IMR-90 (cell line): ENCODE results near the gene CABYR. TPM values are rescaled to one million over a fixed set of nuclear protein-coding genes. Genes with fewer than 3 reads are reported as not detected.

Experiments
- ATAC-seq: fragments of 200-7000 bp; cut with Tn5 transposase; 2 replicates; pipeline ENCODE4 v1.9.1; 2020; ENCODE audit warnings: low read depth, mild to moderate bottlenecking, moderate library complexity
- BruUV-seq: library from RNA; stranded (reverse); fragments of 400-500 nt; replicated peaks from 2 replicates; lab custom pipeline; 2021; lab: Mats Ljungman, UMichigan
- CTCF ChIA-PET: fragments of 300-600 bp; formaldehyde crosslinking; extraction: SDS; loops from one replicate; lab custom pipeline; 2021; ENCODE audit warnings: antibody characterized with exemption; lab: Yijun Ruan, JAX
- POLR2A ChIA-PET: fragments of 300-600 bp; sonication (Branson Sonifier 250); formaldehyde crosslinking; loops from one replicate; lab custom pipeline; 2022; ENCODE audit warnings: antibody characterized with exemption; ENCODE audit not compliant: unreplicated experiment; lab: Charles Lee
- DNase-seq: peaks from one replicate; pipeline ENCODE4 v3.0.0; 2013
- H2AFZ ChIP-seq: replicated peaks from 2 replicates; pipeline ENCODE3; 2013; ENCODE audit warnings: low read length, mild to moderate bottlenecking; ENCODE audit not compliant: poor library complexity
- H2AK5ac ChIP-seq: 2 replicates; pipeline ENCODE4 v1.6.1; 2013; ENCODE audit warnings: low read depth, low read length, inconsistent platforms
- H2AK9ac ChIP-seq: replicated peaks from 2 replicates; pipeline ENCODE3; 2013; ENCODE audit warnings: mild to moderate bottlenecking, low read depth, low read length, moderate library complexity; ENCODE audit not compliant: poor library complexity
- H2BK120ac ChIP-seq: 2 replicates; pipeline ENCODE4 v1.6.1; 2013; ENCODE audit warnings: low read depth, low read length, inconsistent platforms
- H2BK15ac ChIP-seq: 3 replicates; pipeline ENCODE4 v1.6.1; 2013; ENCODE audit warnings: low read depth, low read length, inconsistent platforms
- H2BK20ac ChIP-seq: 2 replicates; pipeline ENCODE4 v1.6.1; 2013; ENCODE audit warnings: low read depth, mild to moderate bottlenecking, inconsistent platforms, low read length, moderate library complexity
- H2BK5ac ChIP-seq: 2 replicates; pipeline ENCODE4 v1.6.1; 2013; ENCODE audit warnings: mild to moderate bottlenecking, low read depth, low read length, inconsistent platforms; ENCODE audit not compliant: poor library complexity, severe bottlenecking
- H3K14ac ChIP-seq: replicated peaks from 2 replicates; pipeline ENCODE4 v1.6.1; 2013; ENCODE audit warnings: low read depth, low read length, inconsistent platforms
- H3K18ac ChIP-seq: 2 replicates; pipeline ENCODE4 v1.6.1; 2013; ENCODE audit warnings: low read depth, low read length, control low read depth
- H3K23ac ChIP-seq: 2 replicates; pipeline ENCODE4 v1.6.1; 2013; ENCODE audit warnings: low read depth, low read length, inconsistent platforms
- H3K27ac ChIP-seq: 2 replicates; pipeline ENCODE4 v1.5.1; 2013; ENCODE audit warnings: mild to moderate bottlenecking, control low read depth, low read length; ENCODE audit not compliant: insufficient read depth
- H3K27me3 ChIP-seq: 2 replicates; pipeline ENCODE4 v1.6.1; 2013; ENCODE audit warnings: low read length; ENCODE audit not compliant: control insufficient read depth, insufficient read depth
- H3K36me3 ChIP-seq: 2 replicates; pipeline ENCODE4 v1.6.1; 2013; ENCODE audit warnings: low read length, mixed read lengths; ENCODE audit not compliant: control insufficient read depth, insufficient read depth
- H3K4ac ChIP-seq: 2 replicates; pipeline ENCODE4 v1.6.1; 2013; ENCODE audit warnings: low read depth, low read length, inconsistent platforms
- H3K4me1 ChIP-seq: 2 replicates; pipeline ENCODE4 v1.6.1; 2013; ENCODE audit warnings: low read length, mixed read lengths; ENCODE audit not compliant: control insufficient read depth, insufficient read depth
- H3K4me2 ChIP-seq: 2 replicates; pipeline ENCODE4 v1.6.1; 2013; ENCODE audit warnings: low read depth, mild to moderate bottlenecking, control low read depth, low read length, moderate library complexity
- H3K4me3 ChIP-seq: 2 replicates; pipeline ENCODE4 v1.5.1; 2013; ENCODE audit warnings: low read depth, mild to moderate bottlenecking, control low read depth, low read length, moderate library complexity; ENCODE audit not compliant: insufficient read depth
- H3K56ac ChIP-seq: 2 replicates; pipeline ENCODE4 v1.6.1; 2013; ENCODE audit warnings: low read length, inconsistent platforms; ENCODE audit not compliant: insufficient read depth; ENCODE audit errors: extremely low read depth
- H3K79me1 ChIP-seq, 2 experiments: 2 replicates each; pipeline ENCODE4 v1.6.1; 2013; ENCODE audit warnings: low read length in 2 of 2, inconsistent platforms in 1 of 2, low read depth in 1 of 2
- H3K9ac ChIP-seq: 2 replicates; pipeline ENCODE4 v1.6.1; 2013; ENCODE audit warnings: low read depth, low read length, control low read depth
- H3K9me1 ChIP-seq: 2 replicates; pipeline ENCODE4 v1.6.1; 2013; ENCODE audit warnings: low read length, inconsistent platforms; ENCODE audit not compliant: insufficient read depth
- H3K9me3 ChIP-seq: 2 replicates; pipeline ENCODE4 v1.6.1; 2013; ENCODE audit warnings: low read length; ENCODE audit not compliant: control insufficient read depth, insufficient read depth
- H4K20me1 ChIP-seq: 2 replicates; pipeline ENCODE4 v1.6.1; 2013; ENCODE audit warnings: low read length, inconsistent platforms; ENCODE audit not compliant: insufficient read depth
- H4K5ac ChIP-seq: 2 replicates; pipeline ENCODE4 v1.6.1; 2013; ENCODE audit warnings: mild to moderate bottlenecking, low read depth, low read length, control low read depth
- H4K8ac ChIP-seq, 2 experiments: 2 replicates each; pipeline ENCODE4 v1.6.1; 2013; ENCODE audit warnings: low read depth in 2 of 2, low read length in 2 of 2, control low read depth in 1 of 2, inconsistent platforms in 1 of 2
- H4K91ac ChIP-seq: 2 replicates; pipeline ENCODE4 v1.6.1; 2013; ENCODE audit warnings: low read depth, low read length, inconsistent platforms; ENCODE audit not compliant: insufficient read depth
- CEBPB ChIP-seq: IDR thresholded peaks from 2 replicates; pipeline ENCODE4 v1.6.1; 2012; ENCODE audit warnings: low read depth, low read length, improper control_type of control experiment
- CHD1 ChIP-seq: IDR thresholded peaks from 2 replicates; pipeline ENCODE4 v1.6.1; 2012; ENCODE audit warnings: low read depth, low read length, improper control_type of control experiment
- WGBS, 2 experiments: methylation state at CpG; one replicate each; pipeline versions ENCODE4 v1.1.5 to v1.1.7; 2013; ENCODE audit warnings: missing lambda C conversion rate in 2 of 2; ENCODE audit not compliant: insufficient read length in 1 of 2; ENCODE audit errors: extremely low coverage in 2 of 2; 5-methylcytosine and 5-hydroxymethylcytosine counted together
- dilution Hi-C: fragments of 300-500 bp; cut with HindIII; formaldehyde crosslinking; loops from one replicate; pipeline ENCODE4 v1.14.3; 2018; ENCODE audit warnings: low sequenced_read_pairs; ENCODE audit not compliant: unreplicated experiment
- in situ Hi-C: fragments of 300-500 bp; cut with MboI; formaldehyde crosslinking; loops from 3 replicates; pipeline ENCODE4 v1.14.3; 2019; ENCODE audit warnings: low sequenced_read_pairs, inconsistent platforms, mixed read lengths
- intact Hi-C: fragments of 100-400 bp; cut with micrococcal nuclease; formaldehyde crosslinking; loops from 2 replicates; pipeline ENCODE4 v1.10.0; 2022
- polyA plus RNA-seq, 3 experiments: library from polyadenylated mRNA; depleted of rRNA; stranded (reverse); fragments of >200 nt; gene quantifications; 2 replicates each; pipeline ENCODE4 v1.2.3, GENCODE V29; 2012; ENCODE audit warnings: low replicate concordance in 1 of 3
- total RNA-seq: library from RNA; depleted of rRNA; stranded (reverse); fragments of >200 nt; gene quantifications from 2 replicates; pipeline ENCODE4 v1.2.3, GENCODE V29; 2012

The CABYR gene
- total and polyA plus RNA-seq, 2 of the 4 experiments (the other 2 are of a cell fraction): 4.1 to 6.2 TPM

DNA sequence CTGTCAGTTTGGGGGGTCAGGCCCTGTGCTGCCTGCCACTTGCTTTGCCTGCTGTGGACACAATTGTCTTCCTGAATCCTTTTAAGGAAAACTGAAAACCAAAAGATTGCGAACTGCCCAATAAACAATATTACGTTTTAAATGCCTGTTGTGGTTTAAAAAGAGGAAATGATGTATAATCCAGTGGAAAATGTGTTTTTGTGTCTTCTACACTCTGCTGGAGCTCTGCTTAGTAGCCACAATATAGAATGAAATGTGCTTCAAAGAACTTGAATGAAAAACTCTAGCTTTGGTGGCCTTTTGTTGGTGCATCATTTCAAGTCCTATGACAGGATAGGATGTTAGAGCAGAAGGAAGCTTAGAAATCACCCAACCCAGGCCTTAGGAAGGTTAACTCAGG lies 23.2 kb upstream of the CABYR start:
- Histone ChIP-seq H3K9me3 (no peaks in the 10 kb centered on the region), H2BK20ac (no peak overlapping the region), H4K91ac (no peak overlapping the region), H2BK15ac (no peak overlapping the region), H3K56ac (no peak overlapping the region), H3K27me3 (no peaks in the 10 kb centered on the region), H3K9me1 (peaks cover 8% of the 10 kb centered on the region), H3K23ac (no peak overlapping the region), H2BK5ac (no peak overlapping the region), H3K36me3 (peaks cover 20% of the 10 kb centered on the region), H2BK120ac (no peak overlapping the region), H3K18ac (no peak overlapping the region), H3K9ac (no peak overlapping the region), H3K79me1 (peaks cover 0 to 5% of the 10 kb centered on the region in 2 experiments; a peak in 2 of 4 replicates), H3K27ac (no peak overlapping the region), H3K4me1 (peaks cover 10% of the 10 kb centered on the region), H3K4ac (no peak overlapping the region), H3K4me2 (no peak overlapping the region), H3K14ac (no peak overlapping the region; the same call in 1 of the 2 replicates), H2AK5ac (no peak overlapping the region), H2AFZ (no peak overlapping the region), H3K4me3 (no peak overlapping the region), H2AK9ac (no peak overlapping the region), H4K5ac (no peak overlapping the region), H4K20me1 (no peaks in the 10 kb centered on the region; the same call in 1 of the 2 replicates), H4K8ac (no peak overlapping the region)
- in situ Hi-C loops: loop anchor here (10.0 kb wide), 1 partner anchor 491 kb away; no protein-coding TSS in a partner anchor
- no peak for DNase-seq
- dilution Hi-C loops: no loop called here
- ChIA-PET POLR2A (no interaction called here), CTCF (interaction anchor here (1.3 kb wide), 2 partner anchors 39 to 197 kb away, joined by 3 to 4 read pairs; no protein-coding TSS in a partner anchor)
- TF ChIP-seq CEBPB (no peak), CHD1 (no peak)
- intact Hi-C loops: loop anchor here (5.0 kb wide), 2 partner anchors 303 to 413 kb away; no protein-coding TSS in a partner anchor
- BruUV-seq: no TSS peak
- no peak for ATAC-seq
- no CpG with 5 or more reads among the region's 2 CpGs for WGBS, 2 experiments
